ENCODE data around the gene FAM83C. TPM values are rescaled to one million over a fixed set of nuclear protein-coding genes. Genes with fewer than 3 reads are reported as not detected.

Gene FAM83C
- not detected in 2 replicates for total RNA-seq

DNA sequence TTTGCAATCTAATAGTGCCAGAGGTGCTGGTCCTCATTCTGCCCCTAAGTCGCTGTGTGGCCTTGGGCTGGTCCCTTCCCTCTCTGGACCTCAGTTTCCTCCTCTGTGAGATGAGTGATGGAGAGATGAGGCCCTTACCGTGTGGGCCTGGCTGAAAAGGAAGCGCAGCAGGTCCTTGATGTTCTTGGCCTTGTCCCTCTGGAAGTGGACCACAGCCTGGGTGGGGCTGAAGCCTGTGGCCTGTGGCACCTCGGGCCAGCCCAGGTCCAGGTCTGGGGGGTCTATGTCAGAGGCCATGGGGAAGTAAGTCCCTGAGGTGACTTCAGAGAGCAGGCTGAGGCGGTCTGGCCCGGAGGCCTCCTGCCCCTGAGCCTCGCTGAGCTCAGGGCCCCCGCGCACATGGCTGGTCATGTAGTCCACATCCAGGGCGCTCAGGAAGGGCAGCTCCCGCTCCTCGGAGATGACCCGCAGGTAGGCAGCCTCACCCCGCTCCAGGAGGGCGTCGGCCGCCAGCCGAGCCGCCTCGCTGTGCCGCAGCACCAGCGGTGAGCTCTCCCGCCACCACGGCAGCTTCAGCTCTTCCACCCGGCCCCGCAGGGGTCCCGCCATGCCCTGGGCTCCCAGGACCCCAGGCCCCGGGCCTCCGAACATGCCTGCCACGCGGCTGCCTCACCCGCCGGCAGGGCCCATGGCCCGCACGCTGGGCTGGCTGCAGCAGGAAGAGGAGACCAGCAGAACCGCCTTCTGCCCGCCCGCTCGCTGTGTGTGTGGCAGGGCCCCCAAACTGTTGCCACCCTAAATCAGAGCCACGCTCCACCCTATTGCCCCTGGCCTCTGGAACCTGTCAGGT, at the start of gene FAM83C:
Gene FAM83C, minus strand, starts transcription at position 772 of the 850 bp plus-strand sequence. Its CDS starts 121 bp downstream, at position 651.

DNA sequence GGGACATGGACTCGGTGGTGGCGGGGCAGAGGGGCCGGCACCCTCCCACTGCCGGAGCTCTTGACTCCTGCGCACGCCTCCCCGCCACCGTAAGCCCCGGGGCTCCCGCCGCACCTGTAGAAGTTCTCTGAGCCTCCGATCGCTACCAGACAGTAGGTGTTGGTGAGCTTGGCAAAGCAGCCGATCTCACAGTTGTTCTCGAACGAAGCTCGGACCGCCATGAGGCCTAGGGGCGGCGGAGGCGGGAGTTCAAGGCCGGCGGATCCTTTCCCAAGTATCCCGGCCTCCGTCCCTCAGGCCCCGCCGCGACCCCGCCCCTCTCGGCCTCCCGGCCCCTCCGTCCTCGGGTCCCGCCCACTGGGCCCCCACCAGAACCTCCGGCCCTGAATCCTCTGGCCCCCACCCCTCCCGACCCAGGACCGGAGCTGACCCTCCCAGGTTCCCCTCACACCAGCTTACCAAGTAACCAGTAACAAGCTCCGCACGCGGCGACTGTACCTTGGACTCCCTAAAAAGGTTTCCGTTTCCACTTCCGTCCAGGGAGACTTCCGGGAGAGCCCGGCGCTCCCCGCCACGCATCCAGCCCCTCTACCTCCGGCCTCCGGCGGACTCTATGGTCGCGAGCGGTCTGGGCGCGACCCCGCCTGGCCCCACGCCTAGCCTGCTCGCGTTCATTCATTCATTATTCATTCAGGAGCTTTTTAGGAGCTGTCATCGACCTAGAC, 7.8 kb downstream of the FAM83C start, which contains the start of gene EIF6:
Gene EIF6, minus strand, starts transcription at position 506 of the 725 bp plus-strand sequence. Its CDS starts 285 bp downstream, at position 221.

DNA sequence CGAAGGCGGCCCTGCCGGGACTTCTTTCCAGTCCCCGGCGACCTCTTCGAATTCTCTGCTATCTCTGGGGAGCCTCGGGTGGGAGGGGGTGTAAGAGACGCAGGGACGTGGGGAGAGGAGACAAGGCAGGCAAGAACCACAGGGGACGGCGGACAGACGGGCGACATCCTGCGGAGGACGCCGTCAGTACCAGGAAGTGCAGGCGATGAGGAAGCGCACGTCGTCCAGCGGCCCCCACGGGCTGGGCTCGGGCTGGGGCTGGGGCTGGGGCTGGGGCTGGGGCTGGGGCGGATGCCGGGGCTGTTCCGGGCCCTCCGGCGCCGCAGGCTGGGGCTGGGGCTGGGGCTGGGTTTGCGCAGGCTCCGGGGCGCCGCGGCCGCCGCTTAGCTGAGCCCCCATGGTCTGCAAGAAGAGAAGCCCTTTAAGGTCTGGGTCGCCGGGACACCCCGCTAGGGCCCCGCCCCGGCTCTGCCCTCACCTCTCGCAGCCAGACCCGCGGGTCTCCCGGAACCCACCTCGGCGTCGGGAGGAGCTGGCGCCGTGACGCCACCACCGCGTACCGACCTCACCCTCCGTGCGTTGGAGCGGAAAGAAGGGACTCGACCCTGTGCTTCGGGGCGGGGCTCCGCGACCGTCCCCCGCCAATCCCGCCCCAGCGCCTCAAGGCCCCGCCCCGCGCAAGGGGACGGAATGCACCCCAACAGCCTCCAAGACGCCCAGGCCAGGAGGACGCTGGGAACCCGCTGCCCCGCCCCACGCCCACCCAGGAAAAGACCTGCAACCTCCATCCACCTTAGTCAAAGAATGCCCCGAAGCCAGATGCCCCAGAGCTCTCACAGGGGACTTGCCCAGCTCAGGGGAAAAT, 14.5 kb downstream of the FAM83C start, which contains the start of gene MMP24OS:
Gene MMP24OS, minus strand, starts transcription at position 592 of the 865 bp plus-strand sequence. Its CDS starts 193 bp downstream, at position 399.

Other genes starting within 250 kb of the FAM83C start
- gene TRPC4AP, start 199.6 kb downstream of the FAM83C start, total RNA-seq, result 65.5 and 67.2 TPM in 2 replicates
- gene EDEM2, start 145.1 kb downstream of the FAM83C start, total RNA-seq, result 41.9 and 80.4 TPM in 2 replicates
- gene PROCR, start 120.4 kb downstream of the FAM83C start, total RNA-seq, result 332 and 610 TPM in 2 replicates
- gene MMP24, start 65.7 kb downstream of the FAM83C start, total RNA-seq, result 0.32 and 0.46 TPM in 2 replicates
- 4.9 and 9.4 TPM in 2 replicates for gene MMP24OS, start 14.3 kb downstream of the FAM83C start, total RNA-seq
- gene EIF6, start 7.7 kb downstream of the FAM83C start, total RNA-seq, result 142 and 222 TPM in 2 replicates
- gene UQCC1, start 119.5 kb upstream of the FAM83C start, total RNA-seq, result 16.6 and 22.0 TPM in 2 replicates
- gene GDF5, start 145.8 kb upstream of the FAM83C start, total RNA-seq, result 0.46 TPM in 1 of 2 replicates, not detected in the other
- gene CEP250, start 163.2 kb upstream of the FAM83C start, total RNA-seq, result 14.0 and 39.8 TPM in 2 replicates
- not detected in 2 replicates for gene C20orf173, start 237.2 kb upstream of the FAM83C start, total RNA-seq
- gene ERGIC3, start 249.7 kb upstream of the FAM83C start, total RNA-seq, result 244 and 340 TPM in 2 replicates